ENCODE results near the gene NCKAP5. TPM values are rescaled to one million over a fixed set of nuclear protein-coding genes. Genes with fewer than 3 reads are reported as not detected.

NCKAP5 gene
- total RNA-seq, 1 donor from 2014 or later = 2.7 TPM

- Mint-ChIP-seq H3K9me3 (ENCODE audit: unreplicated experiment) (no peaks in the 10 kb centered on the region), H3K4me3 (ENCODE audit: unreplicated experiment) (no peak overlapping the region), H3K27ac (ENCODE audit: unreplicated experiment) (peak overlapping the region; percentile 36), H3K27me3 (ENCODE audit: low read depth, unreplicated experiment) (peaks cover 2% of the 10 kb centered on the region), H3K4me1 (ENCODE audit: low read depth, unreplicated experiment) (peaks cover 18% of the 10 kb centered on the region), H3K36me3 (ENCODE audit: low read depth, unreplicated experiment) (no peaks in the 10 kb centered on the region)
- no peaks in the 10 kb centered on the region for H3K79me2 ChIP-seq (ENCODE audit: insufficient read depth, low read length)
- H3K27ac ChIP-seq (ENCODE audit: low read depth, low read length) = no peak overlapping the region
- H3K27me3 ChIP-seq (ENCODE audit: insufficient read depth, low read length) = no peaks in the 10 kb centered on the region
- no peaks in the 10 kb centered on the region for H4K20me1 ChIP-seq (ENCODE audit: insufficient read depth, low read length)
- no peak overlapping the region for H2AFZ ChIP-seq (ENCODE audit: low read depth, low read length)
- no peaks in the 10 kb centered on the region for H3K9me3 ChIP-seq (ENCODE audit: insufficient read depth, low read depth, low read length)
- no peak overlapping the region for H3K9ac ChIP-seq (ENCODE audit: low read length)
- no peak for FAIRE-seq
- peaks cover 6% of the 10 kb centered on the region for H3K4me1 ChIP-seq (ENCODE audit: insufficient read depth, low read length)
- H3K4me2 ChIP-seq (ENCODE audit: low read length) = peak overlapping the region; percentile 31
- TF ChIP-seq EZH2 (IDR thresholded peaks at IDR 0.05; ENCODE audit: insufficient read depth, low read length) (no peak), CTCF (IDR thresholded peaks at IDR 0.05; ENCODE audit: insufficient read depth, low read depth, low read length) (no peak)
- no peak for DNase-seq (ENCODE audit: low read depth)
- no peak overlapping the region for H3K4me3 ChIP-seq (ENCODE audit: insufficient read depth, low read depth, low read length)
- no peaks in the 10 kb centered on the region for H3K36me3 ChIP-seq (ENCODE audit: insufficient read depth, low read length)
These were observed 771.2 kb downstream of the NCKAP5 start for GRCh38 chr2:132797071-132797470.

GRCh38 chr2:132795220-132795619, 773.0 kb downstream of the NCKAP5 start:
- Histone ChIP-seq H3K9ac (ENCODE audit: low read length) (no peak overlapping the region), H3K27me3 (ENCODE audit: insufficient read depth, low read length) (no peaks in the 10 kb centered on the region), H3K4me3 (ENCODE audit: insufficient read depth, low read depth, low read length) (no peak overlapping the region), H3K79me2 (ENCODE audit: insufficient read depth, low read length) (no peaks in the 10 kb centered on the region), H3K4me2 (ENCODE audit: low read length) (no peak overlapping the region), H3K4me1 (ENCODE audit: insufficient read depth, low read length) (peaks cover 6% of the 10 kb centered on the region), H3K36me3 (ENCODE audit: insufficient read depth, low read length) (no peaks in the 10 kb centered on the region), H3K27ac (ENCODE audit: low read depth, low read length) (no peak overlapping the region), H4K20me1 (ENCODE audit: insufficient read depth, low read length) (no peaks in the 10 kb centered on the region), H3K9me3 (ENCODE audit: insufficient read depth, low read depth, low read length) (no peaks in the 10 kb centered on the region), H2AFZ (ENCODE audit: low read depth, low read length) (no peak overlapping the region)
- TF ChIP-seq EZH2 (IDR thresholded peaks at IDR 0.05; ENCODE audit: insufficient read depth, low read length) = no peak
- no peak for TF ChIP-seq CTCF (IDR thresholded peaks at IDR 0.05; ENCODE audit: insufficient read depth, low read depth, low read length)
- H3K27ac Mint-ChIP-seq (ENCODE audit: unreplicated experiment) = no peak overlapping the region
- no peak overlapping the region for H3K4me3 Mint-ChIP-seq (ENCODE audit: unreplicated experiment)
- peaks cover 14% of the 10 kb centered on the region for H3K4me1 Mint-ChIP-seq (ENCODE audit: low read depth, unreplicated experiment)
- no peaks in the 10 kb centered on the region for H3K36me3 Mint-ChIP-seq (ENCODE audit: low read depth, unreplicated experiment)
- peaks cover 6% of the 10 kb centered on the region for H3K27me3 Mint-ChIP-seq (ENCODE audit: low read depth, unreplicated experiment)
- no peak for DNase-seq (ENCODE audit: low read depth)
- no peaks in the 10 kb centered on the region for H3K9me3 Mint-ChIP-seq (ENCODE audit: unreplicated experiment)
- no peak for FAIRE-seq

GRCh38 chr2:132793532-132793931, 774.7 kb downstream of the NCKAP5 start:
- H3K4me1 Mint-ChIP-seq (ENCODE audit: low read depth, unreplicated experiment) = peaks cover 13% of the 10 kb centered on the region
- no peak overlapping the region for H3K27ac Mint-ChIP-seq (ENCODE audit: unreplicated experiment)
- Histone ChIP-seq H2AFZ (ENCODE audit: low read depth, low read length) (no peak overlapping the region), H3K9me3 (ENCODE audit: insufficient read depth, low read depth, low read length) (no peaks in the 10 kb centered on the region), H3K9ac (ENCODE audit: low read length) (no peak overlapping the region), H3K4me3 (ENCODE audit: insufficient read depth, low read depth, low read length) (no peak overlapping the region), H3K27me3 (ENCODE audit: insufficient read depth, low read length) (no peaks in the 10 kb centered on the region), H3K79me2 (ENCODE audit: insufficient read depth, low read length) (no peaks in the 10 kb centered on the region), H3K4me2 (ENCODE audit: low read length) (no peak overlapping the region), H4K20me1 (ENCODE audit: insufficient read depth, low read length) (no peaks in the 10 kb centered on the region), H3K36me3 (ENCODE audit: insufficient read depth, low read length) (no peaks in the 10 kb centered on the region), H3K27ac (ENCODE audit: low read depth, low read length) (no peak overlapping the region), H3K4me1 (ENCODE audit: insufficient read depth, low read length) (peaks cover 6% of the 10 kb centered on the region)
- no peaks in the 10 kb centered on the region for H3K9me3 Mint-ChIP-seq (ENCODE audit: unreplicated experiment)
- no peak for DNase-seq (ENCODE audit: low read depth)
- peaks cover 6% of the 10 kb centered on the region for H3K27me3 Mint-ChIP-seq (ENCODE audit: low read depth, unreplicated experiment)
- H3K36me3 Mint-ChIP-seq (ENCODE audit: low read depth, unreplicated experiment) = no peaks in the 10 kb centered on the region
- H3K4me3 Mint-ChIP-seq (ENCODE audit: unreplicated experiment) = no peak overlapping the region
- FAIRE-seq = no peak
- TF ChIP-seq CTCF (IDR thresholded peaks at IDR 0.05; ENCODE audit: insufficient read depth, low read depth, low read length) (no peak), EZH2 (IDR thresholded peaks at IDR 0.05; ENCODE audit: insufficient read depth, low read length) (no peak)
